Measurements from ENCODE around the gene PNPLA2.

PNPLA2 gene

GRCh38 chr11:824292-824880 is 5.7 kb downstream of the PNPLA2 start:
- no peak overlapping the region for H3K4me3 ChIP-seq (ENCODE audit: low read depth, low read length)
- TF ChIP-seq, protein P1, sequence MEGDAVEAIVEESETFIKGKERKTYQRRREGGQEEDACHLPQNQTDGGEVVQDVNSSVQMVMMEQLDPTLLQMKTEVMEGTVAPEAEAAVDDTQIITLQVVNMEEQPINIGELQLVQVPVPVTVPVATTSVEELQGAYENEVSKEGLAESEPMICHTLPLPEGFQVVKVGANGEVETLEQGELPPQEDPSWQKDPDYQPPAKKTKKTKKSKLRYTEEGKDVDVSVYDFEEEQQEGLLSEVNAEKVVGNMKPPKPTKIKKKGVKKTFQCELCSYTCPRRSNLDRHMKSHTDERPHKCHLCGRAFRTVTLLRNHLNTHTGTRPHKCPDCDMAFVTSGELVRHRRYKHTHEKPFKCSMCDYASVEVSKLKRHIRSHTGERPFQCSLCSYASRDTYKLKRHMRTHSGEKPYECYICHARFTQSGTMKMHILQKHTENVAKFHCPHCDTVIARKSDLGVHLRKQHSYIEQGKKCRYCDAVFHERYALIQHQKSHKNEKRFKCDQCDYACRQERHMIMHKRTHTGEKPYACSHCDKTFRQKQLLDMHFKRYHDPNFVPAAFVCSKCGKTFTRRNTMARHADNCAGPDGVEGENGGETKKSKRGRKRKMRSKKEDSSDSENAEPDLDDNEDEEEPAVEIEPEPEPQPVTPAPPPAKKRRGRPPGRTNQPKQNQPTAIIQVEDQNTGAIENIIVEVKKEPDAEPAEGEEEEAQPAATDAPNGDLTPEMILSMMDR (IDR thresholded peaks at IDR 0.05; ENCODE audit: low read depth, low read length), result no peak

DNA sequence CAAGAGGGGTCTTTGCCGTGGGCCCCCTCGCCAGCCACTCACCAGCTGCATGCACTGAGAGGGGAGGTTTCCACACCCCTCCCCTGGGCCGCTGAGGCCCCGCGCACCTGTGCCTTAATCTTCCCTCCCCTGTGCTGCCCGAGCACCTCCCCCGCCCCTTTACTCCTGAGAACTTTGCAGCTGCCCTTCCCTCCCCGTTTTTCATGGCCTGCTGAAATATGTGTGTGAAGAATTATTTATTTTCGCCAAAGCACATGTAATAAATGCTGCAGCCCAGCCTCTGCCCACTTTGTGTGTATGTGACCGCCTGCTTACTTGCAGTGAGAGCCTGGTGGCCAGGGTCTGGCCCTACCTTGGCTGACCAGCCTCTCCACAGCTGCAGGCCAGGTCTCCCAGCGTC is 6.2 kb downstream of the PNPLA2 start:
- TF ChIP-seq, protein P1 (IDR thresholded peaks at IDR 0.05; ENCODE audit: low read depth, low read length), result no peak
- H3K4me3 ChIP-seq (ENCODE audit: low read depth, low read length), result no peak overlapping the region

GRCh38 chr11:825366-826226 is 6.9 kb downstream of the PNPLA2 start:
- no peak overlapping the region for H3K4me3 ChIP-seq (ENCODE audit: low read depth, low read length)
- TF ChIP-seq, protein P1 (IDR thresholded peaks at IDR 0.05; ENCODE audit: low read depth, low read length), result no peak

- TF ChIP-seq, protein P1 (IDR thresholded peaks at IDR 0.05; ENCODE audit: low read depth, low read length), result no peak
- no peak overlapping the region for H3K4me3 ChIP-seq (ENCODE audit: low read depth, low read length)
Observed at GRCh38 chr11:826227-826621, 7.5 kb downstream of the PNPLA2 start.

GRCh38 chr11:826836-827145 is 8.1 kb downstream of the PNPLA2 start:
- TF ChIP-seq, protein P1 (IDR thresholded peaks at IDR 0.05; ENCODE audit: low read depth, low read length), result no peak
- no peak overlapping the region for H3K4me3 ChIP-seq (ENCODE audit: low read depth, low read length)

- no peak overlapping the region for H3K4me3 ChIP-seq (ENCODE audit: low read depth, low read length)
- TF ChIP-seq, protein P1 (IDR thresholded peaks at IDR 0.05; ENCODE audit: low read depth, low read length), result no peak
Observed at GRCh38 chr11:827146-827896, 8.6 kb downstream of the PNPLA2 start.

DNA sequence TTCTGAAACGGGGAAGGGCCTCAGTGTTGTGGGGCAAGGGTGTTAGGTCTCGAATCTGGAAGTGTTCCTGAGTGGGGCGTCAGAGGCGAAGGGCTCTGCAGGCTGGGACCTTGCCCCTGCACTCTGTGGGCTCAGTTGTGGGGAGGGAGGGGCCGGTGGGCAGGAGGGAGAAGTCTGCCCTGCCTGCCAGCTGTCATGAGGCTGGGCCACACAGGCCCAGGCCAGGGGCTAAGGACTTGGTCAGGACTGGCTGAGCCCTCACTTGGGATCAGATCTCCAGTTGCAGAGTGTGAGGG is 9.1 kb downstream of the PNPLA2 start, which contains the start of gene CRACR2B:
Gene CRACR2B (plus strand): TSS at position 23 of the 296 bp plus-strand sequence. CDS start 689 bp downstream, outside the sequence.
- TF ChIP-seq, protein P1 (IDR thresholded peaks at IDR 0.05; ENCODE audit: low read depth, low read length), result no peak
- H3K4me3 ChIP-seq (ENCODE audit: low read depth, low read length), result no peak within 1 kb of the TSS
